ENCODE data around the gene NEK9. TPM values are rescaled to one million over a fixed set of nuclear protein-coding genes. Genes with fewer than 3 reads are reported as not detected.

The NEK9 gene
- total RNA-seq, 1 experiment from 2014 or later, result 56.5 TPM

DNA sequence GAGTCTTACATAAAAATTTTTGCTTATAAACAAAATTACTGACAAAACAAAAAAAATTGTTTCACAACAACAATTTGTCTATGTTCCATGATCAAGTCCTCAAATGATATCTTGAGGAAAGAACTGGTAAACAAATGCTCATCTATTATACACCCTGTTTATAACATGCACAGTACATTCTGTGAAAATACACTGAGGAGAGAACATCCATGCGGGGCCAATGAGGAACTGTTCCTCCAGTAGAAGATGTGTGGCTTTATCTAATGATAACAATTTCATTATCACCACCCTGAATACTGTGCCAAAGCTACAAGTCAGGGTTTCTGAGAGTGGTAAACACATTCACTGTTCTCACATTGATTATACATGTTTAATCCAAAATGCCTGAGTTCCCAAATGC, 86.3 kb downstream of the NEK9 start:
- Histone ChIP-seq H3K79me1 (ENCODE audit: insufficient read depth, low read depth, low read length, poor library complexity, severe bottlenecking) (no peaks in the 10 kb centered on the region), H3K18ac (ENCODE audit: insufficient read length, low read depth, low read length) (no peak overlapping the region)
- TF ChIP-seq, protein P1, sequence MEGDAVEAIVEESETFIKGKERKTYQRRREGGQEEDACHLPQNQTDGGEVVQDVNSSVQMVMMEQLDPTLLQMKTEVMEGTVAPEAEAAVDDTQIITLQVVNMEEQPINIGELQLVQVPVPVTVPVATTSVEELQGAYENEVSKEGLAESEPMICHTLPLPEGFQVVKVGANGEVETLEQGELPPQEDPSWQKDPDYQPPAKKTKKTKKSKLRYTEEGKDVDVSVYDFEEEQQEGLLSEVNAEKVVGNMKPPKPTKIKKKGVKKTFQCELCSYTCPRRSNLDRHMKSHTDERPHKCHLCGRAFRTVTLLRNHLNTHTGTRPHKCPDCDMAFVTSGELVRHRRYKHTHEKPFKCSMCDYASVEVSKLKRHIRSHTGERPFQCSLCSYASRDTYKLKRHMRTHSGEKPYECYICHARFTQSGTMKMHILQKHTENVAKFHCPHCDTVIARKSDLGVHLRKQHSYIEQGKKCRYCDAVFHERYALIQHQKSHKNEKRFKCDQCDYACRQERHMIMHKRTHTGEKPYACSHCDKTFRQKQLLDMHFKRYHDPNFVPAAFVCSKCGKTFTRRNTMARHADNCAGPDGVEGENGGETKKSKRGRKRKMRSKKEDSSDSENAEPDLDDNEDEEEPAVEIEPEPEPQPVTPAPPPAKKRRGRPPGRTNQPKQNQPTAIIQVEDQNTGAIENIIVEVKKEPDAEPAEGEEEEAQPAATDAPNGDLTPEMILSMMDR (conservative IDR thresholded peaks at IDR 0.05), result no peak

More for the DNA sequence above, 86.3 kb downstream of the NEK9 start:
- Histone ChIP-seq H2BK20ac (ENCODE audit: low read depth, low read length, poor library complexity, severe bottlenecking) (no peak overlapping the region), H2BK12ac (ENCODE audit: insufficient read length, low read depth, low read length) (no peak overlapping the region), H3K23me2 (ENCODE audit: insufficient read length, low read depth, low read length, poor library complexity, severe bottlenecking) (no peaks in the 10 kb centered on the region), H4K5ac (ENCODE audit: insufficient read length, low read depth, low read length) (no peak overlapping the region), H3T11ph (ENCODE audit: low read length) (no peak overlapping the region), H3K9me3 (ENCODE audit: control insufficient read depth, low read depth, low read length) (no peaks in the 10 kb centered on the region), H3K56ac (ENCODE audit: insufficient read length, low read depth, low read length) (no peak overlapping the region), H3K79me2 (ENCODE audit: insufficient read depth, low read length) (no peaks in the 10 kb centered on the region), H4K8ac (replicated peaks; ENCODE audit: insufficient read length, low read depth, low read length) (no peak overlapping the region), H3K27ac (ENCODE audit: insufficient read length, low read depth, low read length) (no peak overlapping the region), H2BK5ac (ENCODE audit: insufficient read length, low read length) (no peak overlapping the region), H3K9ac (ENCODE audit: extremely low read depth, insufficient read length, low read length) (no peak overlapping the region), H2BK120ac (ENCODE audit: low read depth, low read length, poor library complexity, severe bottlenecking) (no peak overlapping the region), H4K91ac (ENCODE audit: insufficient read length, low read depth, low read length) (no peak overlapping the region), H2BK15ac (ENCODE audit: low read depth, low read length) (no peak overlapping the region), H3K27me3 (ENCODE audit: insufficient read depth, low read length) (no peaks in the 10 kb centered on the region), H2AK5ac (ENCODE audit: insufficient read length, low read length) (no peak overlapping the region), H3K4me2 (ENCODE audit: insufficient read depth, insufficient read length, low read length) (no peak overlapping the region), H4K20me1 (ENCODE audit: control insufficient read depth, insufficient read depth, insufficient read length) (no peaks in the 10 kb centered on the region), H3K4me1 (ENCODE audit: insufficient read depth, low read length) (no peaks in the 10 kb centered on the region), H2AFZ (ENCODE audit: low read length) (no peak overlapping the region), H3K4ac (ENCODE audit: low read depth, low read length) (no peak overlapping the region), H3K23ac (ENCODE audit: insufficient read length, low read depth, low read length) (no peak overlapping the region), H3K14ac (ENCODE audit: insufficient read depth, low read length) (no peak overlapping the region)
- DNase-seq, result no peak
- no peaks in the 10 kb centered on the region for H3K27me3 Mint-ChIP-seq (ENCODE audit: low read depth)
- H3K27ac Mint-ChIP-seq, result no peak overlapping the region
- H3K4me1 Mint-ChIP-seq, result no peaks in the 10 kb centered on the region
- no peak overlapping the region for H3K4me3 Mint-ChIP-seq
- H3K9me3 Mint-ChIP-seq, result no peaks in the 10 kb centered on the region
- WGBS (ENCODE audit: extremely low coverage, insufficient read length, low lambda C conversion rate), result no CpG with 5 or more reads among the region's 1 CpG
- peaks cover 1 to 29% (median 12%) of the 10 kb centered on the region in 3 experiments; a peak in 5 of 7 replicates for H3K36me3 Mint-ChIP-seq (ENCODE audit: insufficient read depth in 1 of 3, low read depth in 3 of 3)
